ENCODE data around the gene ZFR. TPM values are rescaled to one million over a fixed set of nuclear protein-coding genes. Genes with fewer than 3 reads are reported as not detected.
"Not testable (repeated sequence)": the region's sequence is repeated elsewhere in the genome, so short reads cannot be mapped to it uniquely, and the experiment has no call there.

Gene ZFR
- 135 TPM for total RNA-seq

DNA sequence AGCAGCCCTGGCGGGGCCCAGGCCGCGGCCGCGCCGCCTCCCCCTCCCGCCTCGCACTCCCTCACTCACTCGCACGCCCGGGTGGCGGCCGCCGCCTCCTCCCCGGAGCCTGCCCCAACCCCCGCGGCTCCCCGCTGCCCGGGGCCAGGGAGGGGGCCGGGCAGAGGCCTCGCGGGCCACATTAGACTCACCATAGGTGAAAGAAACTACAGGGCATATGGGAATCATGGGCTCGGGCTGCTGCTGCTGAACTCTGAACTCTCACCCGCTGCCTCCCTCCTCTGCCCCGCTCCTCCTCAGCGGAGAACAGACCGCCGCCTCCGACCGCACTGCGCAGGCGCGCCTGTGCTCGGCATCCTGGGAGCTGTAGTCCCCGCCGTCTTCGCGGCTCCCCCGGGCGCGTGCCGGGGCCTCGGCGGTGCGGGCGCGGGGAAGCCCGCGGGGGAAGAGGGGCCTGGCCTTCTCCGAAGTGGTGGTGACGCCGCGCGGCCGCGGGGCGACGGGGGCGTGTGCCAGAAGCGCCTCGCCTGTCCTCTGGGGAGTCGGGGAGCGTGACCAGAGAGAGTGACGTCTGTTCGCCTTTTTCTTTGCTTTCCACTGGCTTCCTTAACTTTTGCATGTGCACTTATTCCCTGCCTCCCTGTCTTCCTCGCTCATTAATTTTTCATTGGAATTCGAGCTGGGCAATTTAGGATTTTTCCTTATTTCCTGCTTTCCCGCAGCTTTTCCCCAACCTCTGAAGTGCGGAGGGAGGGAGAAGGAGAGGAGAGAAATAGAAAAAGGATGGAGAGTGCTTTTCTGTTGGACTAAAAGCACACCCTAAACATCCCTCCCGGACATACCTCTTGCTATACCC is at the start of gene ZFR:
ZFR (minus strand) TSS at position 310 of the 856 bp plus-strand sequence; CDS start at position 228, 82 bp downstream.
- peak; percentile 85 for DNase-seq

DNA sequence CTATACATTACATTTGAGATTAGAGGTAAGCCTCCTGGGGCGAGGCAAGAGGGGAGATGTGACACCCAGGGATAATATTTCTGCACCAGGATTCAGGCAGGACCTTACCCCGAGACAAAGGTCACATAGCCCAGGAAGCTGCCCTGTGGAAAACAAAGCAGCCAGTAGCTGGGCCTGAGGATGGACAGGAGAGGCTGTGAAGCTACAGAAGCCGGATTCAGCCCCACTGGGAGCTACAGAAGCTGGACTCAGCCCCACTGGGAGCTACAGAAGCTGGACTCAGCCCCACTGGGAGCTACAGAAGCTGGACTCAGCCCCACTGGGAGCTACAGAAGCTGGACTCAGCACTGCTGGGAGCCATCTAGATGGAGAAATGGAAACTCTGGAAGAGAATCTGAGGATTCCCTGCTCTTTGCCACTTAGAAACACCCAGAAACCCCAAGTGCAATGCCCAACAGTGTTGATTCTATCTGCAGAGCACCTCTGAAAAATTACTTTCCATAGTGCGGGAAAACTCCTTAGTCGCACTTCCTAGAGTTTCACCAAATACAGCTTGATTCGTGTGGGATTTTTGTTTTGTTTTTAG is 46.5 kb upstream of the ZFR start:
- DNase-seq = no peak

DNA sequence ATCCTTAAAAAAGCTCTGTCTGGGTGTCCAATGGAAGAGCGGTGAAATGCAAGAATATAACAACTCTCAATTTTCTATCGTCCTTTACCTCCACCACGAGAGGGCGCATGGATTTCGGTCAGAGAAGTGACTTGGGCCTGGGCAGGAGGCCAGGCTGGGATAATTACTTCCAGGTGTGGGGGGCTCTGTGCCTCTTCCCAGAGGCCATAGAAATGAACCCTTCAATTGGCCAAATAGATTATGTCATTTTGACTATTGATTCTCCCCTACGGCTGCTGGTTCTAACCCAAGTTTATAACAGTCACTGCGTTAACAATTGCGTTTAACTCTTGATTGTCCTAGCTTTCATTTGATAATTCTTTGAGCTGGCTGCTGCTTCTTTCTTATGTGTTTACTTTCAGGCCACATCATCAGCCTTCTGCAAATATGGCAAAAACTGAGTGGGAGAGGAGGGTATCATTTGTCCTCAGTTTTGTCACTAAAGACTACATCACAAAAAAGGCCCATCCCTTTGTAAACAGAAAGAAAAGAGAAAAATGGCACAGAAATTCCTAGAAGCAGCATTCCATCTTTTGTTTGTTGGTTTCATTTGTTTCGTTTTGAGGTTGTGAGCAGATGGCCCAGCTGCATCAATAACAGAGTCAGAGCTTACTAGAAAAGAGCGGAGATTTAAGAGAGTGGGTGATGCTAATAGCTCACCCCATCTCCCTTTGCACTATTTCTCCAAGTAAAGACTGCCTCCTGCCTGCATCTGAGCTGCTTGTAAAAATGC is 45.4 kb upstream of the ZFR start:
- DNase-seq = peak; percentile 29

DNA sequence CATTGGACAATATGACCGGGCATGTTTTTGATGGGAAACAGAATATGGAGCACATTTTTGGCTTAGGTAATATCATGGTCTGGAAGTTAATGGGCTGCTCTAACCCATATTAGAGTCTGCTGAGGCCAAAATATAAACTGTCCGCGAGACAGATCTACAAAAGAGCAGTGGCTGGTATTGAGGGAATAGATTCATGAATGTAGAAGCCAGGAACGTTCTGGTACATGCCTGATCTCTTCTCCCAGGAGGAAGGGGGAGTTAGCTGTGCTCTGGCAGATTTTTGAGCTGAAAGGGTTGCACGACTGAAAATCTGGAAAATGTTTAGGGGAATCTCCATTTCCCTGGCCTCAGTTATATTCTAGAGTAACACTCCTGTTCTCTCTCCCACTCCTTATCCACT is 42.9 kb upstream of the ZFR start:
- DNase-seq = no peak

DNA sequence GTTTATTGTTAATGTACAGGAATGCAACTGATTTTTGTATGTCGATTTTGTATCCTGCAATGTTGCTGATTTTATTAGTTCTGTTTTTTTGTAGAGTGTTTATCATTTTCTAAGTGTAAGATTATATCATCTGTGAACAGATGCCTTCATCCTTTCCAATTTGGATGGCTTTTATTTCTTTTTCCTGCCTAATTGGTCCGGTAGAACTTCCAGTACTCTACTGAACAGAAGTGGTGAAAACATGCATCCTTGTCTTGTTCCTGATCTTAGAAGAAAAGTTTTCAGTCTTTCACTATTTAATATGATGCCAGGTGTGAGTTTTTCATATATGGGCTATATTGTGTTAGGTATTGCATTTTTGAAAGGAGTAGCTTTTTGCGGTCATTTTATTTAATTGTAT is 42.5 kb upstream of the ZFR start:
- no peak for DNase-seq

DNA sequence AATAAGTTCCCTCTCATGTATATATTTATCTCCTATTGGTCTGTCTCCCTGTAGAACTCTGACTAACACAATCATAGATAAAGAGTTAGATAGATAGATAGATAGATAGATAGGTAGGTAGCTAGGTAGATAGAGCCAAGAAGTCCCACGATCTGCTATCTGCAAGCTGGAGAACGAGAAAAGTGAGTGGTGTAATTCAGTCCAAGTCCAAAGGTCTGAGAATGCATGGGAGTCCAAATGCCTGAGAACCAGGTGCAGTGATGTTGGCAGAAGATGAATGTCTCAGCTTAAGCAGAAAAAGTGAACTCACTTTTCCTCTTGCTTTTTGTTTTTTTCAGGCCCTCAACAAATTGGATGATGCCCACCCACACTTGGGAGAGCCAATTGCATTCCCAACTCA is 37.7 kb upstream of the ZFR start:
- DNase-seq = no peak

DNA sequence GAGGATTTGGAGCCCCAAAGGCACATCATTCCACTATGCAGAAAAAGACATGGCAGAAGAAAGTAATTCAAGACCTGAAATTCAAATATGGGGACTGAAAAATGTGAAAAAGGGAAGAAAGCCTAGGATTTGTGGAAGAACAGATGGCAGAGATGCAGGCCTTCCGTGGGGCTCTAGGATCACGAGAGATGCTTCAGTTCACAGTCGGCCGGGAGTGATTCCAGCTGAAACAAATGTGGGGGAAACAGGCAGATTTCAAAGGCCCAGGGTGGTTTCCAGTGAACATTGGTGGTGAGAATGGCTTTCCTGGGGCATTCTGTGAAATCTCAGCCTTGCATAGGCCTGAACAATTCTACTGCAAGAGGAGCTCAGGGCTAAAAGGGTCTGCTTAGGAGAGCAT is 34.6 kb upstream of the ZFR start:
- no peak for DNase-seq

DNA sequence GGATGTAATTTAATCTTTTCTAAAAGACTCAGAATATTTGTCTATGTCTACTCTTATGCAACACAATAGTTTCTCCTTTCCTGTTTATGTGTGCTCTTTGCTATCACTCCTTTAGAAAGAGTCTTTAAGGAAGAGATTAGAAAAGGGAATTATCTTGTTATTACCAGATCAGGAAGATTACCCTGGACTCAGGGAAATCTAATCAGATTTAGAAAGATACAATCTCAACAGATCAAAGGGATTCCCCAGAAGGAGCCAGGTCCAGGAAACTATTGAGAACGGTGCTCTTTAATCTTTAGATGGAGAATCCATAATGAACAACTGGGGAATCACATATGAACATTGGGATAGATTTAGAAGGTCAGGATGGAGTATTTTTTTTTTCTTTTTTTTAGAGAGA is 32.4 kb upstream of the ZFR start:
- DNase-seq = no peak

DNA sequence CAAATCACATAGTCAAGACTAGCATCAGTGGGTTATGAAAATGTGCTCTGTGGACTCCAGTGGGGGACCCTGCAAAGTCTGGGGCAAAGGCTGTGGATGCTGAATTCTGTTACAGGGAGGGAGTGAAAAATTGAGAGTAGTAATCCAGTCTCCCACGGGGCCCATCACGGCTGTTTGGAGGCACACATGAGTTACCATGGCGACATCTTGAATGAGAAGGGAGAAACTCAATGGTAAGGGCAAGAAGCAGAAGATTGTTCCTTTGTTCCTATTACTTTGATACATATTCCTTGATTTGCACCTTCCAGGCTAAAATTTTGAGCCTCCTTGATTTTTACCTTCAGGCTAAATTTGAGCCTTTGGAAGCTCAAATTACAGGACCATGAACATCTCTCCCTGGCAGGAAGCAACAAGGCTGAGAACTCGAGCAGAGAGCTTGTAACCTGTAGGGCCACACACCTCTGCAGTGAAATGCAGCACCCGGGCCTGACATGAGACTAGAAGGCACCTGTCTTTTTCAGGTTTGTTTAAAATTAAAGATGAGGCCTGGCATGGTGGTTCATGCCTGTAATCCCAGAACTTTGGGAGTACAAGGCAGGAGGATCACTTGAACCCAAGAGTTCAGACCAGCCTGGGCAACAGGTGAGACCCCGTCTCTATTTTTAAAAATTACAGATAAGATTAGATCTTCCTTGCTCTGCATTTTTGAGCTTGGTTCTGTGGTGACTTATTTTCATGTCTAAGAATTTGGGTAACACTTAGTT is 31.0 kb upstream of the ZFR start:
- DNase-seq = no peak

DNA sequence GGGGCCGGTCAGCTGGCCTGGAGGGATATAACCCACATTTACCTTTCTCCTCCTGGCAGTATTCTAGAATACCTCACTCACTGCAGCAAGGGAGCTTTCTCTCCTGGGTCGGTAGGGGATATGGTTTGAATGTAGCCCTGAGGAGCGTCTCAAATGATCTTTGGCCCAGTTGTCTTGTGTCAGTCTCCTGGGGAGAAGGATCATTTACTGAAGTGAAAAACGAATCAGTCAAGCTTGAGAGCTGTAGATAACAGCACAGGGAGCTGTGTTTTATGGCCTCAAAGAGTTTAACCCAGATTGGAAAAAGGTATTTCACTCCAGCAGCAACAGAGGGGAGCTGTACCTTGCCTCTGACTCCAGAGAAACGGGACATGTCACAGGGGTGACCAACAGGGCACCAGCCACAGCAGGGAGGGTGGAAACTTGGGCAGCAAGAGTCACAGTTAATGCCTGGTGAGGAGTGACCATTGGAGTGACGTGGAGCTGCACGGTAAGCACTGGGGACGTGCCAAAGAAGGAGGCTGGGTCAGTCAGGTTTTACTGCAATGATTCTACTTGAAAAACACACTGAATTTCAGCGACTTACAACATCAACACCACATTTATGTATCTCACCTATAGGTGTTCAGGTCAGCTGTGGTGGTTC is 29.8 kb upstream of the ZFR start:
- no peak for DNase-seq

DNA sequence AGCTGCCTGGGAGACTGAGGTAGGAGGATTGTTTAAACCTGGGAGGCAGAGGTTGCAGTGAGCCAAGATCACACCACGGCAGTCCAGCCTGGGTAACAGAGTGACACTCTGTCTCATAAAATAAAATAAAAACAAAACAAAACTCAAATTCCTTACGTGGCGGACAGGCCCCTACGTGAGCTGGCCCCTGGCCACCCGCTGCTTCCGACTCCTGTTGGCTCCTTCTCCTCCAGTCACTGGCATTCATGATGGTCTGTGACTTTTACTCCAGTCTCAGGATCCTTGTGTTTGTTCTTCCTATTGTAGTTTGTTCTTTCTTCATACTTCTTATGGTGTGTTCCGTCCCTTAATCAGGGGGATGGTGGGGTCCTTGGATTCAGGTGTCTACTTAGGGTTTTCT is 28.5 kb upstream of the ZFR start:
- DNase-seq = no peak

DNA sequence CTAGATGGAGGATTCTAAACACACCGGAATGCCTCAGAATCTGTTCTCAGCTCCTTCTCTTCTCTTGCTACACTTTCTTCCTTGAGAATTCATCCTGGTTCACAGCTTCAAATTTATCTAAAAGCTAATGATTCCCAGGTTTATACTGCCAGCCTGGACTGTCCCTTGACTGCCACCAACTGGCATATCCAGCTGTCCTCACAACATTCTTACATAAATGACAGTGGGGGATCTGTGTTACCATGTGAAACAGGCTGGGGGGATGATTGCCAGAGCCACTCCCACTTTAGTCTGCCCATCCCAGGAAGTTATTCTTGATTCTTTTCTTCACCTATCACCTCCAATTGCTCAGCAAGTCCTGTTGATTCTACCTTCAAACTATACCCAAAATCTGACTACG is 27.2 kb upstream of the ZFR start:
- no peak for DNase-seq

DNA sequence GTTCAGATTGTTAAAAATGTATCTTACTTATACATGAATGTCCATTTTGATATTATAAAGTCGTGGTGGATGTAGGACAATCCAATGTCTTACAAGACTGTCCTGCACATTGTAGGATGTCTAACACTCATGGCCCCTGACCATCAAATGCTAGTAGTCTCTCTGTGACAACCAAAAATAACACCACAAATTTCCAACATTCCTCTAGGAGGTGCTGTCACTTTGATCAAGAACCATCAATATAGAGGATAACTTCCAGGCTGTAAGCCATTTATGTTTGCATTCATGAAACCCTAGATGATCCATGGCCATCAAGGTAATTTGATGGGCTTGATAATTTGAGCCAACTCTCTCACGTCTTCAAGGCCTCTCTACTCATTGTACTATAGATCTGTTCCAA is 20.5 kb upstream of the ZFR start:
- no peak for DNase-seq

DNA sequence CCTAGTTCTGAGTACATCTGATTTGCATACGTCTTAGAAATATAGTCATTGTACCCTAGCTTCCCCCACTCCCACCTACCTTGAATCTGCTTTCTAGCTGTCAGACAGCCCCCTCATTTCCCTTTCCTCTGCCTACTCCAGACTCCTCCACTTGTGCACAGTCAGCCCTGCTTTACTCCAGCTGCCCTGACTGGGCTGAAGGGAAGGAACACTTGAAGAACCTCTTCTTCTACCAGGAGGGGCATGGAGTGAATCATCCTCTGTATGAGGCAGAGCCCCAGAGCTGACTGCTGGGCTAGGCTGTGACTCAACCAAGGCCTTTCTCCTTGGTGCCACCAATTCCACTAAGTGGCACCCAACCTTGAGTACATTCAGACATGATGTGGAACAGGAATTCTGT is 18.1 kb upstream of the ZFR start:
- DNase-seq = peak; percentile 10

DNA sequence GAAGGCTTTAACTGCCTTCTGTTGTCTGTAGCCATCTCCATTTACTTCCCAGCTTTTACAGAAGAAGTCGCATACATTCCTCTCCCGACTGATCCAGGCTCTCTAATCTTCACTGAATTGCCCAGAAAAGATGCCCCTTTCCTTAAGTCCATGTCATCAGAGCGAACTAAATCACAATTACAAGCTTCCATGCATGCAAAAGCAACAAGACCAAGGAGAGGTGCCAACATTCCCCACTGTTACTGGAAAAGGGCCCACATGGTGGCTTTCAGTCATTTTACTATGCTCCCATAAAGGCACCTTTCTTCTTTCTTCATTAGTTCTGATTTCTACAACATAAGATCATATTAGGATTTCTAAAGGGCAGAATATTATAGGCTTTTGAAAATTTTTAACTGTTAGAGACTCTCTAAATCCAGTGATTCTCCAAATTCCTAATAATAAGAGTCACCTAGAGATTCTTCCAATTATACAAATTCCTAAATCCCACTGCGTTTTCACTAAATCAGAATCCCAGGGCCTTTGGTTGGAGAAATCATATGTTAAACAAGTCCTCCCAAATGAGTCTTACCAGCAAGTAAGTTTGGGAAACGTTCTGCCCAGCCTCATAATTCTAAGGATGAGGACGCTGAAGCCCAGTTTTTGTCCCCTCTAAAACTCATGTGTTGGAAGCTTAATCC is 17.0 kb upstream of the ZFR start:
- no peak for DNase-seq

DNA sequence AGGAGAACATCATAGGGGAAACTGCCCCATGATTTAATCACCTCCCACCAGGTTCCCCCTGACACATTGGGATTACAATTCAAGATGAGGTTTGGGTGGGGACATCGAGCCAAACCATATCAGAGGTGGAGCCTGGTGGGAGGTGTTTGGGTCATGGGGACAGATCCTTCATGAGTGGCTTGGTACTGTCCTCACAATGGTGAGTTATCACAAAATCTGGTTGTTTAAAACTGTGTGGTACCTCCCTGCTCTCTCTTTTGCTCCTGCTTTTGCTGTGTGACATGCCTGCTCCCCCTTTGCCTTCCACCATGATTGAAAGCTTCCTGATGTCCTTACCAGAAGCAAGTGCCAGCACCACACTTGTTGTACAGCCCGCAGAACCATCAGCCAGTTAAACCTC is 16.2 kb upstream of the ZFR start:
- DNase-seq = no peak

DNA sequence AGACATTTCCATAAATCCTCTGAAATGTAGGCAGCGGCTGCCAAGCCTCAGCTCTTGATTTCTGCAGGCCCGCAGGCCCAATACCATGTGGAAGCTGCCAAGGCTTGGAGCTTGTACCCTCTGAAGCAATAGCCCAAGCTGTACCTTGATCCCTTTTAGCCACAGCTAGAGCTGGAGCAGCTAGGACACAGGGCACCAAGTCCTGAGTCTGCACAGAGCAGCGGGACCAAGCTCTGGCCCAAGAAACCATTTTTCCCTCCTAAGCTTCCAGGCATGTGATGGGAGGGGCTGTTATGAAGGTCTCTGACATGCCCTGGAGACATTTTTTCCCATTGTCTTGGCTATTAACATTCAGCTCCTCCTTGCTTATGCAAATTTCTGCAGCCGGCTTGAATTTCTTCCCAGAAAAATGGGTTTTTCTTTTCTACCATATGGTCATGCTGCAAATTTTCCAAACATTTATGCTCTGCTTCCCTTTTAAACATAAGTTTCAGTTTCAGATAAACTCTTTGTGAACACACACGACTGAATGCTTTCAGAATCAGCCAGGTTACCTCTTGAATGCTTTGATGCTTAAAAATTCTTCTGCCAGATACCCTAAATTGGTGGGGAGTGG is 14.4 kb upstream of the ZFR start:
- DNase-seq = no peak

DNA sequence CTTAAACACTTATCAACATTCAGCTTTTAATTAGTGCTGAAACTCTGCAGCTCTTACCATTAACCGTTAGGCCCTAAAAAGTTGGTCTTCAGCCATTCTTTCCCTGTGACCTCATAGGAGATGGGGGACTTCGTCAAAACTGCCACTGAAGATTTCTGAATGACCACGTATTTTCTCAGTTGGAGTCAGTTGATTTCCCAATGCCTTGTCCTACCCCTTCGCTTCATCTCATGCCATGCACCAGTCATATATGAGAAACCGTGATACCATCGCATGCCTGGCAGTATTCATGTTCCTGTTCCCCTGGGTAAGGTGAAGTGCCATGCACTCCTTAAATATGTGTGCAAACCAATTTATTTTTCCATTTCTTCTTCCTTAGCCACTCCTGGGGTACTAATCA is 10.8 kb upstream of the ZFR start:
- DNase-seq = no peak

DNA sequence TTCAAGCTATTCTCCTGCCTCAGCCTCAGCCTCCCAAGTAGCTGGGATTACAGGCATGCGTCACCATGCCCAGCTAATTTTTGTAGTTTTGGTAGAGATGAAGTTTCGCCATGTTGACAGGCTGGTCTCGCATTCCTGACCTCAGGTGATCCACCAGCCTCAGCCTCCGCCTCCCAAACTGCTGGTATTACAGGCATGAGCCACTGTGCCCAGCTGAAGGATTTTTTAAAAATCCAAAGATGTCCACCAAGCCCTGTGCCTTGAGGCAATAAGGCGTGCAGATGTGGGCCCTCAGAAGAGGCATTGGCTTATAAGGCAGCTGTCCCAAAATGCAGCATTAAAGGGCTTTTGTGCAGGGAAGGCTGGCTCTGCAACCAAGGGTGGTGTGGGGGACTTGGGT is 10.3 kb upstream of the ZFR start:
- DNase-seq = no peak

DNA sequence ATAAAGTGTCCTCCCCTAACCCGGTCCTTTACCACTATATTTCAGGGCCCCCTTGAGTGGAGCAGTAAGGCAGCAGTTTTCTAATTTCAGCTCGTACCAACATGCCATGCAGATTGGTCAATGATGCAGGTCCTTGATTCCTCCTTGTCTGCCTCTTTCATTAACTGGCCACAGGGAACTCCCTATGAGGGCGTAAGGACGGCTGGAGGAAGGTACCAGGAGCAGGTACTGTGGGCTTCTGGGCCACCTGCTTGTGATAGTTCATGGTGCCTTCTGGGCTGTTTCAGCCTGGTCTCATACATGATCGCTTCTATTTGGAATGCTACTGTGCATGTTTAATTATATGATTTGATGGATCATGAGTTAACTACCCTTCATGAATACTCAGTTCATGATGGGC is 9.4 kb upstream of the ZFR start:
- DNase-seq = no peak

DNA sequence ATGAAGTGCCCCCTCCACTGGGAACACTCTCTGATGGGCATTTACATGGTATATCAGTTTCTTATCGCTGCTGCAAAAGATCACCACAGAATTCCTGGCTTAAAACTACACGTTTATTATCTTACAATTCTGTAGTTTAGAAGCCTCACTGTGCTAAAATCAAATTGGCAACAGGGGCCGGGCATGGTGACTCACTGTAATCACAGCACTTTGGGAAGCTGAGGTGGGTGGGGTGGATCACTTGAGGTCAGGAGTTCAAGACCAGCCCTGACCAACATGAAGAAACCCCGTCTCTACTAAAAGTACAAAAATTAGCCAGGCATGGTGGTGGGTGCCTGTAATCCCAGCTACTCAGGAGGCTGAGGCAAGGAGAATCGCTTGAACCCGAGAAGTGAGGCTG is 7.8 kb upstream of the ZFR start:
- DNase-seq = not testable (repeated sequence)

Measured in occipital lobe (tissue), 2 donors.